Hepatocyte (in vitro differentiated cells): Measurements from ENCODE around the gene CRABP1. TPM values are rescaled to one million over a fixed set of nuclear protein-coding genes. Genes with fewer than 3 reads are reported as not detected.

Experiments
- DNase-seq: peaks from one replicate; pipeline ENCODE4 v3.0.0-alpha.2; 2016; ENCODE audit warnings: low spot score
- H2AFZ ChIP-seq: fragments of 200-600 bp; sonication (generic); 2 replicates; pipeline ENCODE4 v1.6.0; 2016; ENCODE audit warnings: antibody characterized with exemption, mild to moderate bottlenecking
- H3K27ac ChIP-seq: fragments of 200-600 bp; sonication (generic); 2 replicates; pipeline ENCODE4 v1.5.1; 2016; ENCODE audit warnings: mild to moderate bottlenecking
- H3K27me3 ChIP-seq: fragments of 200-600 bp; sonication (generic); 2 replicates; pipeline ENCODE4 v1.6.1; 2016
- H3K36me3 ChIP-seq: fragments of 200-600 bp; sonication (generic); replicated peaks from 2 replicates; pipeline ENCODE4 v1.5.1; 2016; ENCODE audit warnings: low read depth; ENCODE audit not compliant: insufficient read depth
- H3K4me1 ChIP-seq: fragments of 200-600 bp; sonication (generic); 2 replicates; pipeline ENCODE4 v1.5.1; 2016; ENCODE audit warnings: mild to moderate bottlenecking, moderate library complexity; ENCODE audit not compliant: insufficient read depth
- H3K4me2 ChIP-seq: fragments of 200-600 bp; sonication (generic); 2 replicates; pipeline ENCODE4 v1.6.0; 2016
- H3K4me3 ChIP-seq: fragments of 200-600 bp; sonication (generic); 2 replicates; pipeline ENCODE4 v1.5.1; 2016; ENCODE audit warnings: mild to moderate bottlenecking
- H3K79me2 ChIP-seq: fragments of 200-600 bp; sonication (generic); 2 replicates; pipeline ENCODE4 v1.6.0; 2017; ENCODE audit warnings: mild to moderate bottlenecking
- H3K9me2 ChIP-seq: fragments of 200-600 bp; sonication (generic); replicated peaks from 2 replicates; pipeline ENCODE4 v1.6.0; 2017; ENCODE audit warnings: mild to moderate bottlenecking; ENCODE audit not compliant: insufficient read depth
- H3K9me3 ChIP-seq: fragments of 200-600 bp; sonication (generic); 2 replicates; pipeline ENCODE4 v1.5.1; 2016; ENCODE audit warnings: low read depth, mild to moderate bottlenecking
- H4K20me1 ChIP-seq: fragments of 200-600 bp; sonication (generic); 2 replicates; pipeline ENCODE4 v1.6.0; 2016; ENCODE audit warnings: mild to moderate bottlenecking; ENCODE audit not compliant: insufficient read depth, poor library complexity, severe bottlenecking
- CTCF ChIP-seq: fragments of 200-600 bp; sonication (generic); IDR thresholded peaks from 2 replicates; pipeline ENCODE4 v1.5.1; 2016; ENCODE audit warnings: antibody characterized with exemption, mild to moderate bottlenecking; ENCODE audit not compliant: poor library complexity
- EZH2 ChIP-seq: fragments of 200-600 bp; sonication (generic); IDR thresholded peaks from 2 replicates; pipeline ENCODE4 v1.6.1; 2016; ENCODE audit warnings: antibody characterized with exemption, mild to moderate bottlenecking, borderline replicate concordance
- EZH2phosphoT487 ChIP-seq: fragments of 200-600 bp; sonication (generic); IDR thresholded peaks from one replicate; pipeline ENCODE4 v1.6.1; 2018; ENCODE audit warnings: antibody characterized with exemption, mild to moderate bottlenecking, low read depth, moderate library complexity; ENCODE audit not compliant: unreplicated experiment, severe bottlenecking
- WGBS: methylation state at CpG from one replicate; pipeline ENCODE4 v1.1.6; 2016; ENCODE audit warnings: low lambda C conversion rate; ENCODE audit errors: missing lambda C conversion rate; 5-methylcytosine and 5-hydroxymethylcytosine counted together
- polyA plus RNA-seq: library from polyadenylated mRNA; unstranded; fragments of >200 nt; fragmentation: Nextera tagmentation; extraction: Ambion mirVana; gene quantifications from 2 replicates; pipeline ENCODE4 v1.2.1, GENCODE V29; 2016
- total RNA-seq: library from RNA; depleted of rRNA; stranded (reverse); fragments of >200 nt; gene quantifications from 2 replicates; pipeline ENCODE4 v1.2.3, GENCODE V29; 2014

Gene CRABP1
- total and polyA plus RNA-seq, 2 experiments from 2014 or later: 140 to 179 TPM

GRCh38 chr15:78389322-78389721, 49.2 kb downstream of the CRABP1 start:
- Histone ChIP-seq H3K9me3 (no peaks in the 10 kb centered on the region), H3K27ac (peak overlapping the region; percentile 73), H3K79me2 (no peaks in the 10 kb centered on the region), H3K27me3 (no peaks in the 10 kb centered on the region), H4K20me1 (no peaks in the 10 kb centered on the region), H3K9me2 (no peaks in the 10 kb centered on the region), H3K36me3 (no peaks in the 10 kb centered on the region), H3K4me3 (no peak overlapping the region), H3K4me2 (peak overlapping the region; percentile 11), H2AFZ (no peak overlapping the region), H3K4me1 (peaks cover 28% of the 10 kb centered on the region)
- peak; percentile 45 for DNase-seq
- TF ChIP-seq EZH2 (no peak), CTCF (no peak), EZH2phosphoT487 (no peak)
- 54% methylated on average over 7 of the region's 7 CpGs for WGBS

GRCh38 chr15:78389738-78390137, 49.6 kb downstream of the CRABP1 start:
- H3K27ac ChIP-seq: peak overlapping the region; percentile 73
- no peaks in the 10 kb centered on the region for H3K27me3 ChIP-seq
- DNase-seq: no peak
- H2AFZ ChIP-seq: no peak overlapping the region
- H3K9me2 ChIP-seq: no peaks in the 10 kb centered on the region
- no peaks in the 10 kb centered on the region for H4K20me1 ChIP-seq
- no peaks in the 10 kb centered on the region for H3K9me3 ChIP-seq
- WGBS: 66% methylated on average over 2 of the region's 2 CpGs
- no peaks in the 10 kb centered on the region for H3K79me2 ChIP-seq
- no peak for TF ChIP-seq EZH2phosphoT487
- H3K4me1 ChIP-seq: peaks cover 28% of the 10 kb centered on the region
- H3K4me3 ChIP-seq: no peak overlapping the region
- H3K4me2 ChIP-seq: no peak overlapping the region
- no peaks in the 10 kb centered on the region for H3K36me3 ChIP-seq

GRCh38 chr15:78390242-78390641, 50.1 kb downstream of the CRABP1 start:
- Histone ChIP-seq H3K79me2 (no peaks in the 10 kb centered on the region), H3K4me3 (no peak overlapping the region), H3K9me2 (no peaks in the 10 kb centered on the region), H3K4me1 (peaks cover 28% of the 10 kb centered on the region), H3K9me3 (no peaks in the 10 kb centered on the region), H3K27me3 (no peaks in the 10 kb centered on the region), H3K27ac (peak overlapping the region; percentile 73), H4K20me1 (no peaks in the 10 kb centered on the region), H2AFZ (no peak overlapping the region), H3K36me3 (no peaks in the 10 kb centered on the region), H3K4me2 (no peak overlapping the region)
- TF ChIP-seq CTCF (no peak), EZH2 (no peak), EZH2phosphoT487 (no peak)
- 100% methylated on average over 1 of the region's 1 CpG for WGBS
- DNase-seq: no peak

- Histone ChIP-seq H3K4me2 (no peak overlapping the region), H3K27me3 (no peaks in the 10 kb centered on the region), H3K9me3 (no peaks in the 10 kb centered on the region), H3K27ac (no peak overlapping the region), H2AFZ (no peak overlapping the region), H3K9me2 (no peaks in the 10 kb centered on the region), H3K4me3 (no peak overlapping the region), H4K20me1 (no peaks in the 10 kb centered on the region), H3K79me2 (no peaks in the 10 kb centered on the region), H3K36me3 (no peaks in the 10 kb centered on the region), H3K4me1 (peaks cover 32% of the 10 kb centered on the region)
- no peak for TF ChIP-seq CTCF
- no peak for TF ChIP-seq EZH2
- no peak for TF ChIP-seq EZH2phosphoT487
- DNase-seq: no peak
- 76% methylated on average over 3 of the region's 3 CpGs for WGBS
Observed at GRCh38 chr15:78390826-78391225, 50.7 kb downstream of the CRABP1 start.
